Heart right ventricle (tissue), 16 donors: ENCODE data around the gene PRDX1. TPM values are rescaled to one million over a fixed set of nuclear protein-coding genes. Genes with fewer than 3 reads are reported as not detected.
"Not testable (repeated sequence)": the region's sequence is repeated elsewhere in the genome, so short reads cannot be mapped to it uniquely, and the experiment has no call there.

Experiments used
- ATAC-seq, 8 donors: fragments of 200-7000 bp; cut with Tn5 transposase; one replicate each; pipeline ENCODE4 v1.9.1; 2020; ENCODE audit warnings: mild to moderate bottlenecking in 8 of 8, moderate library complexity in 8 of 8, moderate number of reproducible peaks in 1 of 8
- DNase-seq, 2 donors: peaks; one replicate each; pipeline ENCODE4 v3.0.0-alpha.2; 2020
- H3K27ac ChIP-seq, 10 donors: fragments of 200-600 bp; sonication (generic) in 2 of 10; one replicate each; pipeline versions ENCODE4 v1.5.0 to v1.8.0; 2020 to 2022; ENCODE audit warnings: mild to moderate bottlenecking in 3 of 10
- H3K27me3 ChIP-seq, 7 donors: fragments of 200-600 bp; one replicate each; pipeline ENCODE4 v1.8.0; 2021 to 2022; ENCODE audit warnings: mild to moderate bottlenecking in 2 of 7
- H3K36me3 ChIP-seq, 9 donors: fragments of 200-600 bp; sonication (generic) in 1 of 9; one replicate each; pipeline versions ENCODE4 v1.5.0 to v1.8.0; 2020 to 2022; ENCODE audit warnings: mild to moderate bottlenecking in 2 of 9
- H3K4me1 ChIP-seq, 9 donors: fragments of 200-600 bp; sonication (generic) in 1 of 9; one replicate each; pipeline versions ENCODE4 v1.5.0 to v1.8.0; 2020 to 2022; ENCODE audit warnings: mild to moderate bottlenecking in 4 of 9
- H3K4me3 ChIP-seq, 10 donors: fragments of 200-600 bp; sonication (generic) in 2 of 10; one replicate each; pipeline versions ENCODE4 v1.5.0 to v1.8.0; 2020 to 2022; ENCODE audit warnings: mild to moderate bottlenecking in 7 of 10, moderate library complexity in 2 of 10
- H3K9me3 ChIP-seq, 11 donors: fragments of 200-600 bp in 10 of 11; sonication (generic) in 2 of 11; one replicate each; pipeline versions ENCODE4 v1.5.0 to v1.8.0; 2013 to 2022; ENCODE audit warnings: mild to moderate bottlenecking in 2 of 11, control low read depth in 1 of 11, moderate library complexity in 1 of 11
- WGBS, 2 donors: extraction: QIAGEN DNeasy Blood & Tissue Kit; methylation state at CpG; one replicate each; pipeline ENCODE4 v1.1.7; 2013; ENCODE audit warnings: inconsistent platforms in 1 of 2; 5-methylcytosine and 5-hydroxymethylcytosine counted together
- intact Hi-C, 10 donors: fragments of 100-400 bp; cut with DNase I; formaldehyde crosslinking; loops; one replicate each; pipeline versions ENCODE4 v1.11.1 to v1.14.2; 2022
- polyA plus RNA-seq, 2 donors: library from polyadenylated mRNA; stranded (reverse); fragments of 200-250 nt; gene quantifications; one replicate each; pipeline ENCODE4 v1.2.3, GENCODE V29; 2013
- total RNA-seq, 10 donors: library from RNA; stranded (reverse); fragmentation: NEBNext Ultra II Directional in 3 of 10; extraction: Animal tissue kit (Norgen Biotek cat#: 25700) in 3 of 10; gene quantifications; one replicate each; pipeline versions ENCODE4 v1.2.1 to v1.2.4, GENCODE V29; 2021 to 2023
- TF ChIP-seq, protein P1 (sequence below), 9 donors: fragments of 200-600 bp; sonication (generic) in 2 of 9; IDR thresholded peaks; one replicate each; pipeline versions ENCODE4 v1.5.0 to v1.8.0; 2021 to 2022; ENCODE audit warnings: antibody characterized with exemption in 9 of 9, mild to moderate bottlenecking in 5 of 9, moderate library complexity in 1 of 9
- donor health status: Arrhythmogenic right ventricular cardiomyopathy.
- donor health status: ischemic (EF 13 %, LVEDD 7.1; RV severe dilation, severe dysfunction).
- donor health status: healthy with polysubstance abuse.
- donor health status: DM: no; HTN: yes; CAD: no.
- donor health status: DM: no; HTN: no; CAD: no.
- donor health status: ischemic (EF 25% LVEDD 6.9; RV normal size, moderate dysfunction).
- donor health status: ischemic (EF 25% LVEDD 5.7; RV mildly dilated, moderate dysfunction).
- donor health status: healthy.
- donor health status: DM: yes; HTN: yes; CAD: no.
- donor health status: Ischemic cardiomyopathy.
- donor health status: ischemic (EF 35%, LVEDD 5.7; RV mildly dilated, moderate dysfunction).
- donor health status: nonischemic (EF 11% LVEDD 7.7; RV severe dilation, severe dysfunction).
- donor health status: DM: yes; HTN: yes; CAD: no.
- donor health status: PGD.
- donor health status: ischemic (EF 29% LVEDD 5.4; RV normal size, mild dysfunction).
- donor health status: nonischemic (EF 23%, LVEDD 6.1; RV moderate dilation, normal function).

The PRDX1 gene
- total and polyA plus RNA-seq, 12 donors = 212 to 610 (median 321) TPM

GRCh38 chr1:45485949-45486348 lies 35.7 kb downstream of the PRDX1 start:
- H3K27ac ChIP-seq = no peak overlapping the region
- TF ChIP-seq, protein P1, sequence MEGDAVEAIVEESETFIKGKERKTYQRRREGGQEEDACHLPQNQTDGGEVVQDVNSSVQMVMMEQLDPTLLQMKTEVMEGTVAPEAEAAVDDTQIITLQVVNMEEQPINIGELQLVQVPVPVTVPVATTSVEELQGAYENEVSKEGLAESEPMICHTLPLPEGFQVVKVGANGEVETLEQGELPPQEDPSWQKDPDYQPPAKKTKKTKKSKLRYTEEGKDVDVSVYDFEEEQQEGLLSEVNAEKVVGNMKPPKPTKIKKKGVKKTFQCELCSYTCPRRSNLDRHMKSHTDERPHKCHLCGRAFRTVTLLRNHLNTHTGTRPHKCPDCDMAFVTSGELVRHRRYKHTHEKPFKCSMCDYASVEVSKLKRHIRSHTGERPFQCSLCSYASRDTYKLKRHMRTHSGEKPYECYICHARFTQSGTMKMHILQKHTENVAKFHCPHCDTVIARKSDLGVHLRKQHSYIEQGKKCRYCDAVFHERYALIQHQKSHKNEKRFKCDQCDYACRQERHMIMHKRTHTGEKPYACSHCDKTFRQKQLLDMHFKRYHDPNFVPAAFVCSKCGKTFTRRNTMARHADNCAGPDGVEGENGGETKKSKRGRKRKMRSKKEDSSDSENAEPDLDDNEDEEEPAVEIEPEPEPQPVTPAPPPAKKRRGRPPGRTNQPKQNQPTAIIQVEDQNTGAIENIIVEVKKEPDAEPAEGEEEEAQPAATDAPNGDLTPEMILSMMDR (IDR thresholded peaks at IDR 0.05) = no peak
- H3K4me1 ChIP-seq = peaks cover 0 to 20% (median 8%) of the 10 kb centered on the region in 9 donors
- no peak for DNase-seq
- no peaks in the 10 kb centered on the region for H3K9me3 ChIP-seq
- ATAC-seq = no peak
- H3K4me3 ChIP-seq = no peak overlapping the region
- H3K27me3 ChIP-seq = no peaks in the 10 kb centered on the region
- H3K36me3 ChIP-seq = no peaks in the 10 kb centered on the region
- intact Hi-C loops = no loop called here

- 84 to 86% methylated on average over 5 of the region's 5 CpGs for WGBS, 2 donors
- intact Hi-C loops = loop anchor here in 1 of 10 donors (10.0 kb wide), 1 partner anchor 94 kb away; no protein-coding TSS in a partner anchor
- no peaks in the 10 kb centered on the region for H3K36me3 ChIP-seq
- TF ChIP-seq, protein P1 (IDR thresholded peaks at IDR 0.05) = no peak
- H3K4me3 ChIP-seq = no peak overlapping the region
- DNase-seq (no peak), ATAC-seq (no peak)
- no peaks in the 10 kb centered on the region for H3K4me1 ChIP-seq
- H3K27ac ChIP-seq = no peak overlapping the region
- no peaks in the 10 kb centered on the region for H3K27me3 ChIP-seq
- H3K9me3 ChIP-seq = no peaks in the 10 kb centered on the region
These were observed 42.5 kb downstream of the PRDX1 start for GRCh38 chr1:45479039-45479748.

- H3K4me3 ChIP-seq = no peak overlapping the region
- DNase-seq (no peak), ATAC-seq (no peak)
- H3K4me1 ChIP-seq = no peaks in the 10 kb centered on the region
- H3K36me3 ChIP-seq = no peaks in the 10 kb centered on the region
- no peaks in the 10 kb centered on the region for H3K9me3 ChIP-seq
- WGBS, 2 donors = 80 to 82% methylated on average over 4 of the region's 4 CpGs
- no peak overlapping the region for H3K27ac ChIP-seq
- H3K27me3 ChIP-seq = no peaks in the 10 kb centered on the region
- TF ChIP-seq, protein P1 (IDR thresholded peaks at IDR 0.05) = no peak
- intact Hi-C loops = loop anchor here in 1 of 10 donors (10.0 kb wide), 1 partner anchor 93 kb away; no protein-coding TSS in a partner anchor
These were observed 43.4 kb downstream of the PRDX1 start for GRCh38 chr1:45478121-45478814.

- Histone ChIP-seq H3K27ac (no peak overlapping the region), H3K27me3 (no peaks in the 10 kb centered on the region), H3K4me1 (no peaks in the 10 kb centered on the region), H3K4me3 (no peak overlapping the region), H3K36me3 (no peaks in the 10 kb centered on the region), H3K9me3 (no peaks in the 10 kb centered on the region)
- intact Hi-C loops = loop anchor here in 1 of 10 donors (10.0 kb wide), 1 partner anchor 93 kb away; no protein-coding TSS in a partner anchor
- ATAC-seq (no peak), DNase-seq (no peak)
- WGBS, 2 donors = 96 to 97% methylated on average over 3 of the region's 3 CpGs
- TF ChIP-seq, protein P1 (IDR thresholded peaks at IDR 0.05) = no peak
These were observed 44.0 kb downstream of the PRDX1 start for GRCh38 chr1:45477646-45478045.

- WGBS, 2 donors = 98 to 99% methylated on average over 6 of the region's 6 CpGs
These were observed 47.5 kb downstream of the PRDX1 start for GRCh38 chr1:45474194-45474593.

More at GRCh38 chr1:45474194-45474593, 47.5 kb downstream of the PRDX1 start:
- not testable (repeated sequence) for H3K27me3 ChIP-seq, DNase-seq, H3K9me3 ChIP-seq, H3K36me3 ChIP-seq, ATAC-seq, H3K4me1 ChIP-seq, H3K4me3 ChIP-seq, H3K27ac ChIP-seq
- intact Hi-C loops = loop anchor here in 1 of 10 donors (10.0 kb wide), 1 partner anchor 89 kb away; no protein-coding TSS in a partner anchor
